Erythroblast (primary cell): ENCODE data around the gene GPR75.

Source experiments
- GATA1 ChIP-seq: IDR thresholded peaks from 2 replicates; pipeline ENCODE4 v1.6.1; 2011; ENCODE audit warnings: low read depth, mild to moderate bottlenecking, control low read depth, low read length, moderate library complexity
- POLR2A ChIP-seq: IDR thresholded peaks from 2 replicates; pipeline ENCODE4 v1.6.1; 2011; ENCODE audit warnings: mild to moderate bottlenecking, low read length

GRCh38 chr2:53874401-53874950 lies 14.7 kb upstream of the GPR75 start:
- TF ChIP-seq POLR2A (no peak), GATA1 (no peak)
